ENCODE measurements around the gene HUNK. TPM values are rescaled to one million over a fixed set of nuclear protein-coding genes. Genes with fewer than 3 reads are reported as not detected.
A peak's percentile ranks its signal among the peaks of the same experiment; 100 is the strongest.

The HUNK gene
- total RNA-seq, 1 donor from 2014 or later: 3.1 TPM

DNA sequence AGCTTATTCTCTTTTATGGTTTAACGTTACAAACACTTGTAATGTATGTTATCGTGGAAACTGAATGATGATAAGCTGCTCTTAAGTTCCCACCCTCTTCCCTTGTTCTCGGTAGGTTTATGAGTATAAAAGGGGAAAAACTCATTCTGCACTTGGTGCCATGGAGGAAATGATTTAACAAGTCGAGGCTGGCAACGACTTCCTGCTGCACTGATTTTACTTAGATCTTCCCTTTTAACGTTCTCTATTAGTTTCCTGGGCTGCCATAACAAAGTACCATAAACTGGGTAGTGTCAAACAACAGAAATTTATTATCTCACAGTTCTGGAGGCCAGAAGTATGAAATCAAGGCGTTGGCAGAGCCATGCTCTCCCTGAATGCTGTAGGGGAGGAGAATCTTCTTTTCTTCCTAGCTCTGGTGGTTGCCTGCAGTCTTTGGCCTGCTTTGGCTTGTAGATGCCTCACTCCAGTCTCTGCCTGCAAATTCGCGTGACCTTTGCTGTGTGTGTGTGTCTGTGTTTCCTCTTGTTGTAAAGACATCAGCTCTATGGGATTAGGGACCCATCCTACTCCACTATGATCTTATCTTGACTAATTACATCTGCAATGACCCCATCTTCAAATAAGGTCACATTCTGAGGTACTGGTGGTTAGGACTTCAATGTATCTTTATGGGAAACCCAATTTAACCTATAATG is 26.3 kb downstream of the HUNK start:
- DNase-seq (ENCODE audit: low read depth): no peak
- no peak for TF ChIP-seq CTCF (IDR thresholded peaks at IDR 0.05; ENCODE audit: insufficient read depth, low read length, poor library complexity, severe bottlenecking)

DNA sequence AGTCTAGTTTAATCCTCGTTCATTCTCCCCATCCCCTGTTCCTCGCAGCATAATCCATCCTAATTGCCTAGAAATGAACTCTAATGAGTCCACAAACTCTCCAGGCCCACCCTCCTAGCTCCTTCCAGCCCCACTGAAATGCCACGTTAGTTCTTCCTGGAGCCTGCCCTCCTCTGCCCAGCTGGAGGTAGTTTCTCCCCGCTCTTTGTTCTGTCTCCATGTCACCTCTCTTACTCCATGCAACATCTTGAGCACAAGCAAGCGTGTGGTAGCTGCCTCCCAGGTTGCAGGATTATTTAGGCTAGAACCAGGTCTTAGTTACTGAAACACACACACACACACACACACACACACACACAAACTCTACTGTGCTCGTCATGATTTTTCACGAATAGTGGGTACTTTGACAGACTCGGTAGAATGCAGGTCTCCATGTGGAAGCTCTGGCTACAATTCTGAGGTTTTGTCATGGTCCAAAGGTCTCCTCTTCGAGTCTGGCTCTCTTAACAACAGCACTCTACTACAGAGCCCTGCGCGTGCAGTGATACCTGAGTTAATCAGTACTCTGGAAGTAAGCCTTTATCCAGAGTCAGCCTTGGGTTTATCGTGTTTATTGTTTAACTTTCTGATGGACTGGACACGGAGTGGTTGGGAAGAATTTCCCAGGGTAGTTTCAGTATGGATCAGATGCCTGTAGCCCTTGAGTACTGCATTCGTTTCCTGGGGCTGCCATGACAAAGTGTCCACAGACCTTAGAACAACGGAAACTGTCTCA is 27.5 kb downstream of the HUNK start:
- DNase-seq (ENCODE audit: low read depth): peak; percentile 60
- H3K4me3 ChIP-seq (ENCODE audit: low read depth, low read length): no peak overlapping the region
- no peak for TF ChIP-seq CTCF (IDR thresholded peaks at IDR 0.05; ENCODE audit: insufficient read depth, low read length, poor library complexity, severe bottlenecking)
- no peaks in the 10 kb centered on the region for H3K27me3 ChIP-seq (ENCODE audit: control insufficient read depth, insufficient read depth, low read length)
- no peaks in the 10 kb centered on the region for H3K36me3 ChIP-seq (ENCODE audit: control insufficient read depth, insufficient read depth, low read length)

More for the DNA sequence above, 26.3 kb downstream of the HUNK start:
- no peaks in the 10 kb centered on the region for H3K36me3 ChIP-seq (ENCODE audit: control insufficient read depth, insufficient read depth, low read length)
- no peaks in the 10 kb centered on the region for H3K27me3 ChIP-seq (ENCODE audit: control insufficient read depth, insufficient read depth, low read length)
- no peak overlapping the region for H3K4me3 ChIP-seq (ENCODE audit: low read depth, low read length)

DNA sequence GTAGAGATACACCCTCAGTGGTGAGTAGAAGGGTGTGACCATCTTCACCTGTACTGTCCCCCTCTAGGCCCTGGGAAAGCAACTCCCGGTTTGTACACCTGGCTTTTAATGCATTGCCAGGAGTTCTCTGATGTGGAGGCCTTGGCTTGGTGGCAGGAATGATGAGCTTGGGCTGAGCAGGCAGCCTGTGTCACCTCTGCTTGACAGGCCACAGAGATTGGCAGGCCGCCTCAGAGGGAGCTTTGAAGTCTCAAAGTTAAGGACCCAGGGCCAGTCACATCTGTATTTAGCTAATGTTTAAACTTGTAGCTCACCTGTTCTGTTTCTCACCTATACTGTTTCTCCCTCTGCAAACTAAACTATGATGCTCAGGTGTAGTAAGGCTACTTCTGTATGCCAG is 28.5 kb downstream of the HUNK start:
- Histone ChIP-seq H3K27me3 (ENCODE audit: control insufficient read depth, insufficient read depth, low read length) (no peaks in the 10 kb centered on the region), H3K36me3 (ENCODE audit: control insufficient read depth, insufficient read depth, low read length) (no peaks in the 10 kb centered on the region), H3K4me3 (ENCODE audit: low read depth, low read length) (no peak overlapping the region)
- no peak for DNase-seq (ENCODE audit: low read depth)
- TF ChIP-seq CTCF (IDR thresholded peaks at IDR 0.05; ENCODE audit: insufficient read depth, low read length, poor library complexity, severe bottlenecking): no peak

GRCh38 chr21:31902438-31902837 is 29.6 kb downstream of the HUNK start:
- no peaks in the 10 kb centered on the region for H3K36me3 ChIP-seq (ENCODE audit: control insufficient read depth, insufficient read depth, low read length)

GRCh38 chr21:31903896-31904295 is 31.1 kb downstream of the HUNK start:
- no peak for DNase-seq (ENCODE audit: low read depth)
- Histone ChIP-seq H3K27me3 (ENCODE audit: control insufficient read depth, insufficient read depth, low read length) (peaks cover 4% of the 10 kb centered on the region), H3K4me3 (ENCODE audit: low read depth, low read length) (no peak overlapping the region), H3K36me3 (ENCODE audit: control insufficient read depth, insufficient read depth, low read length) (no peaks in the 10 kb centered on the region)
- no peak for TF ChIP-seq CTCF (IDR thresholded peaks at IDR 0.05; ENCODE audit: insufficient read depth, low read length, poor library complexity, severe bottlenecking)

More at GRCh38 chr21:31902438-31902837, 29.6 kb downstream of the HUNK start:
- DNase-seq (ENCODE audit: low read depth): no peak
- no peak for TF ChIP-seq CTCF (IDR thresholded peaks at IDR 0.05; ENCODE audit: insufficient read depth, low read length, poor library complexity, severe bottlenecking)
- Histone ChIP-seq H3K27me3 (ENCODE audit: control insufficient read depth, insufficient read depth, low read length) (no peaks in the 10 kb centered on the region), H3K4me3 (ENCODE audit: low read depth, low read length) (no peak overlapping the region)
